Transverse colon (tissue), 4 donors: Measurements from ENCODE around the gene CALHM6. TPM values are rescaled to one million over a fixed set of nuclear protein-coding genes. Genes with fewer than 3 reads are reported as not detected.

ENCODE experiments used
- DNase-seq: peaks from one replicate; pipeline ENCODE4 v3.0.0-alpha.2; 2019
- H3K27ac ChIP-seq, 4 donors: fragments of 200-600 bp; sonication (generic); 2 replicates each; pipeline ENCODE4 v1.5.1; 2016 to 2018; ENCODE audit warnings: inconsistent platforms in 4 of 4
- H3K27me3 ChIP-seq: fragments of 200-600 bp; sonication (generic); 2 replicates; pipeline ENCODE4 v1.5.1; 2017; ENCODE audit warnings: inconsistent platforms
- H3K36me3 ChIP-seq, 4 donors: fragments of 200-600 bp; sonication (generic); 2 replicates each; pipeline ENCODE4 v1.5.1; 2017 to 2019; ENCODE audit warnings: inconsistent platforms in 4 of 4
- H3K4me1 ChIP-seq, 4 donors: fragments of 200-600 bp; sonication (generic); 2 replicates each; pipeline ENCODE4 v1.5.1; 2017 to 2020; ENCODE audit warnings: inconsistent platforms in 4 of 4
- H3K4me3 ChIP-seq, 4 donors: fragments of 200-600 bp; sonication (generic); 1 replicate in 1 of 4; 2 replicates in 3 of 4; pipeline versions ENCODE4 v1.5.1 to v1.6.1; 2017 to 2019; ENCODE audit warnings: inconsistent platforms in 4 of 4
- H3K9me3 ChIP-seq, 2 donors: fragments of 200-600 bp; sonication (generic); 2 replicates each; pipeline ENCODE4 v1.5.1; 2017 to 2019; ENCODE audit warnings: inconsistent platforms in 2 of 2
- CTCF ChIP-seq, 5 experiments: fragments of 200-600 bp in 3 of 5; fragments of 450-650 bp in 2 of 5; sonication (generic) in 3 of 5; IDR thresholded peaks; 1 replicate in 2 of 5; 2 replicates in 3 of 5; pipeline ENCODE4 v1.5.1; 2016 to 2017; ENCODE audit warnings: antibody characterized with exemption in 5 of 5, inconsistent platforms in 3 of 5, mild to moderate bottlenecking in 2 of 5, moderate library complexity in 1 of 5
- EP300 ChIP-seq: sonication (generic); formaldehyde crosslinking; IDR thresholded peaks from one replicate; pipeline ENCODE4 v1.6.1; 2017; ENCODE audit warnings: antibody characterized with exemption, low read depth
- POLR2A ChIP-seq: fragments of 450-650 bp; IDR thresholded peaks from one replicate; pipeline ENCODE4 v1.6.1; 2016; ENCODE audit warnings: antibody characterized with exemption, mild to moderate bottlenecking, moderate library complexity
- POLR2AphosphoS5 ChIP-seq, 3 donors: sonication (generic); formaldehyde crosslinking; IDR thresholded peaks; one replicate each; pipeline ENCODE4 v1.6.1; 2016; ENCODE audit warnings: antibody characterized with exemption in 3 of 3
- WGBS, 2 donors: methylation state at CpG; one replicate each; pipeline ENCODE4 v1.1.5; 2018; ENCODE audit warnings: low coverage in 1 of 2; 5-methylcytosine and 5-hydroxymethylcytosine counted together
- in situ Hi-C, 4 donors: fragments of 200-750 bp; cut with MboI; loops; one replicate each; pipeline versions ENCODE4 v1.15.0 to v1.15.1; 2017; ENCODE audit warnings: low sequenced_read_pairs in 3 of 4, low pct_ligation_motif_present in 1 of 4, low pct_unique_long_range_greater_than_20kb in 1 of 4
- intact Hi-C: fragments of 100-400 bp; cut with DNase I; formaldehyde crosslinking; loops from one replicate; pipeline ENCODE4 v1.15.1; 2023; ENCODE audit warnings: low total_unique reads
- total RNA-seq, 4 donors: library from RNA; depleted of rRNA; stranded (reverse); fragments of >200 nt; gene quantifications; one replicate each; pipeline ENCODE4 v1.1.0, GENCODE V29; 2016

Gene CALHM6
- total RNA-seq, 4 donors from 2014 or later, result 3.3 to 21.7 (median 3.3) TPM; not detected in 1

GRCh38 chr6:116419069-116419786, 41.9 kb upstream of the CALHM6 start:
- Histone ChIP-seq H3K4me1 (peaks cover 0 to 16% (median 9%) of the 10 kb centered on the region in 4 donors), H3K27me3 (no peaks in the 10 kb centered on the region), H3K4me3 (no peak overlapping the region), H3K27ac (no peak overlapping the region), H3K36me3 (no peaks in the 10 kb centered on the region), H3K9me3 (no peaks in the 10 kb centered on the region)
- intact Hi-C loops (no loop called here), in situ Hi-C loops (loop anchor here in 1 of 4 donors (25.0 kb wide), 1 partner anchor 132 kb away; the partner anchor contains the start of gene TSPYL1)
- TF ChIP-seq CTCF (IDR thresholded peaks at IDR 0.05) (no peak), POLR2A (no peak), POLR2AphosphoS5 (IDR thresholded peaks at IDR 0.05) (no peak), EP300 (no peak)
- DNase-seq, result no peak
- 63 to 78% methylated on average over 1 to 2 of the region's 2 CpGs for WGBS, 2 donors

GRCh38 chr6:116420341-116420740, 40.8 kb upstream of the CALHM6 start:
- WGBS, 2 donors, result 97% methylated on average over 5 of the region's 5 CpGs; no CpG with 5 or more reads in 1 of the 2 donors
- Histone ChIP-seq H3K4me3 (no peak overlapping the region), H3K27ac (no peak overlapping the region), H3K9me3 (no peaks in the 10 kb centered on the region), H3K36me3 (no peaks in the 10 kb centered on the region), H3K4me1 (peaks cover 0 to 16% (median 9%) of the 10 kb centered on the region in 4 donors), H3K27me3 (no peaks in the 10 kb centered on the region)
- TF ChIP-seq POLR2A, result no peak
- TF ChIP-seq POLR2AphosphoS5 (IDR thresholded peaks at IDR 0.05), result no peak
- TF ChIP-seq EP300, result no peak
- TF ChIP-seq CTCF (IDR thresholded peaks at IDR 0.05), result no peak
- intact Hi-C loops (no loop called here), in situ Hi-C loops (loop anchor here in 1 of 4 donors (25.0 kb wide), 1 partner anchor 133 kb away; the partner anchor contains the start of gene TSPYL1)
- DNase-seq, result no peak

GRCh38 chr6:116422238-116422637, 38.9 kb upstream of the CALHM6 start:
- in situ Hi-C loops, result loop anchor here in 1 of 4 donors (25.0 kb wide), 1 partner anchor 135 kb away; the partner anchor contains the start of gene TSPYL1
- TF ChIP-seq EP300 (no peak), CTCF (IDR thresholded peaks at IDR 0.05) (no peak), POLR2A (no peak), POLR2AphosphoS5 (IDR thresholded peaks at IDR 0.05) (no peak)

GRCh38 chr6:116424001-116424400, 37.2 kb upstream of the CALHM6 start:
- no peaks in the 10 kb centered on the region for H3K36me3 ChIP-seq

More at GRCh38 chr6:116422238-116422637, 38.9 kb upstream of the CALHM6 start:
- Histone ChIP-seq H3K4me3 (no peak overlapping the region), H3K27me3 (no peaks in the 10 kb centered on the region), H3K27ac (no peak overlapping the region), H3K36me3 (no peaks in the 10 kb centered on the region), H3K4me1 (peaks cover 0 to 16% (median 9%) of the 10 kb centered on the region in 4 donors), H3K9me3 (no peaks in the 10 kb centered on the region)
- intact Hi-C loops, result no loop called here
- no peak for DNase-seq
- 53 to 73% methylated on average over 3 of the region's 3 CpGs for WGBS, 2 donors

More at GRCh38 chr6:116424001-116424400, 37.2 kb upstream of the CALHM6 start:
- Histone ChIP-seq H3K27ac (no peak overlapping the region), H3K9me3 (no peaks in the 10 kb centered on the region), H3K27me3 (no peaks in the 10 kb centered on the region), H3K4me1 (peaks cover 0 to 16% (median 9%) of the 10 kb centered on the region in 4 donors), H3K4me3 (no peak overlapping the region)
- no peak for DNase-seq
- TF ChIP-seq CTCF (IDR thresholded peaks at IDR 0.05) (no peak), POLR2AphosphoS5 (IDR thresholded peaks at IDR 0.05) (no peak), EP300 (no peak), POLR2A (no peak)
- WGBS, 2 donors, result 71 to 95% methylated on average over 1 of the region's 1 CpG
- intact Hi-C loops (no loop called here), in situ Hi-C loops (loop anchor here in 1 of 4 donors (25.0 kb wide), 1 partner anchor 137 kb away; the partner anchor contains the start of gene TSPYL1)
